ENCODE data around the gene CFAP54.

- TF ChIP-seq GATA2 (IDR thresholded peaks at IDR 0.05; ENCODE audit: low read depth, low read length) (no peak), GATA3 (IDR thresholded peaks at IDR 0.05; ENCODE audit: low read depth, low read length) (no peak)
Measured at GRCh38 chr12:96831346-96831745, 342.0 kb downstream of the CFAP54 start.

Data from SH-SY5Y (cell line).